HFFc6 (cell line): ENCODE measurements around the gene C19orf12. TPM values are rescaled to one million over a fixed set of nuclear protein-coding genes. Genes with fewer than 3 reads are reported as not detected.

Source experiments
- DNase-seq: peaks from one replicate; pipeline ENCODE4 v3.0.0-alpha.2; 2018
- H3K27ac Mint-ChIP-seq: 2 replicates; pipeline ENCODE4 v1.8.0; 2020; ENCODE audit warnings: mild to moderate bottlenecking, mixed read lengths
- H3K27me3 Mint-ChIP-seq: 2 replicates; pipeline ENCODE4 v1.8.0; 2021; ENCODE audit warnings: mild to moderate bottlenecking, moderate library complexity, mixed read lengths; ENCODE audit not compliant: insufficient read depth
- H3K36me3 Mint-ChIP-seq: 2 replicates; pipeline ENCODE4 v1.8.0; 2021; ENCODE audit warnings: low read depth, mixed read lengths
- H3K4me1 Mint-ChIP-seq: 2 replicates; pipeline ENCODE4 v1.8.0; 2020; ENCODE audit warnings: low read depth, mixed read lengths
- H3K4me3 Mint-ChIP-seq: 2 replicates; pipeline ENCODE4 v1.8.0; 2020; ENCODE audit warnings: mild to moderate bottlenecking, moderate library complexity, mixed read lengths
- H3K9me3 Mint-ChIP-seq: 2 replicates; pipeline ENCODE4 v1.8.0; 2020; ENCODE audit warnings: mild to moderate bottlenecking, mixed read lengths
- CTCF ChIP-seq: fragments of 200-600 bp; sonication (generic); IDR thresholded peaks from 2 replicates; pipeline ENCODE4 v1.5.0; 2021; ENCODE audit warnings: antibody characterized with exemption, mild to moderate bottlenecking
- total RNA-seq, 6 experiments: library from RNA; stranded (reverse); fragmentation: NEBNext Ultra II Directional; extraction: Animal tissue kit (Norgen Biotek cat#: 25700); gene quantifications; 2 replicates in 1 of 6; 3 replicates in 5 of 6; pipeline ENCODE4 v1.2.3, GENCODE V29; 2021

C19orf12 gene
- total RNA-seq, 6 experiments from 2014 or later: 23.3 to 32.7 (median 24.7) TPM

- no peak for TF ChIP-seq CTCF
- Mint-ChIP-seq H3K4me3 (no peak overlapping the region), H3K36me3 (no peaks in the 10 kb centered on the region)
Measured at GRCh38 chr19:29759359-29759758, 44.3 kb upstream of the C19orf12 start.

DNA sequence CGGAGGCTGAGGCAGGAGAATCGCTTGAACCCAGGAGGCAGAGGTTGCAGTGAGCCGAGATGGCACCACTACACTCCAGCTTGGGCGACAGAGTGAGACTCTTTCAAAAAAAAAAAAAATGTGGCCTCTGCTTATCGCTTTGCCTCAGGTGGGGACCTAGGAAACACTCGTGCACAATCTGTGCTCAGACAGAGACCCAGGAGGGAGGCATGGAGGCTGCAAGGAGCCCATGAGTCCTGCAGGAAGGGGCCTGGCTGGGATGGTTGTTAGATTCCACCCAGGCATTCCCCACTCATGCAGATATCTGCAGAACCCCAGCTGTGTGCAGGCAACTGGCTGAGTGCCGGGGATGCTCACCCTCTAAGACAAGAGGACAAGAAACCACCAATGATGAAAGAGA lies 43.8 kb upstream of the C19orf12 start:
- Mint-ChIP-seq H3K9me3 (no peaks in the 10 kb centered on the region), H3K4me3 (no peak overlapping the region), H3K36me3 (no peaks in the 10 kb centered on the region), H3K27me3 (peaks cover 26% of the 10 kb centered on the region), H3K27ac (no peak overlapping the region), H3K4me1 (no peaks in the 10 kb centered on the region)
- no peak for DNase-seq
- no peak for TF ChIP-seq CTCF

More at GRCh38 chr19:29759359-29759758, 44.3 kb upstream of the C19orf12 start:
- Mint-ChIP-seq H3K4me1 (no peaks in the 10 kb centered on the region), H3K27me3 (peaks cover 29% of the 10 kb centered on the region), H3K9me3 (no peaks in the 10 kb centered on the region), H3K27ac (no peak overlapping the region)
- DNase-seq: no peak

DNA sequence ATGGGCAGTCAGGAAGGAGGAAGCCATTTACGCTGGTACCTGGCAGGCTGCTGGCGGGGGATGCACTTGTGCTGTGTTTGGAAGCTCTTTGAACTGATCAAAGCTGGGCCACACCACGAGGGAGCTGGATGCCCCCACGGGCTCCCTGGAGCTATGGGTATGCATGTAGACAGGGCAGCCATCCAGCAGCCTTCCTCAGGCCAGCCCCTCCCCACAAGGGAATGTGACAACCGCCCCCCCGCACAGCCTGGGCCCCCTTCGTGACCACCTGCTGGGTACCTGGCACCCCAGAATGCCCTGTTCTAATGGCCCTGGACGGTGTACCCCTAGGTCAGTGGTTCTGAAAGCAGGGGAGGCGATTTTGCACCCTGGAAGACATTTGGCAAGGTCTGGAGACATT lies 42.5 kb upstream of the C19orf12 start:
- peaks cover 19% of the 10 kb centered on the region for H3K27me3 Mint-ChIP-seq
- H3K36me3 Mint-ChIP-seq: no peaks in the 10 kb centered on the region
- H3K9me3 Mint-ChIP-seq: no peaks in the 10 kb centered on the region
- no peak overlapping the region for H3K4me3 Mint-ChIP-seq
- no peak overlapping the region for H3K27ac Mint-ChIP-seq
- H3K4me1 Mint-ChIP-seq: no peaks in the 10 kb centered on the region
- no peak for TF ChIP-seq CTCF
- DNase-seq: no peak

DNA sequence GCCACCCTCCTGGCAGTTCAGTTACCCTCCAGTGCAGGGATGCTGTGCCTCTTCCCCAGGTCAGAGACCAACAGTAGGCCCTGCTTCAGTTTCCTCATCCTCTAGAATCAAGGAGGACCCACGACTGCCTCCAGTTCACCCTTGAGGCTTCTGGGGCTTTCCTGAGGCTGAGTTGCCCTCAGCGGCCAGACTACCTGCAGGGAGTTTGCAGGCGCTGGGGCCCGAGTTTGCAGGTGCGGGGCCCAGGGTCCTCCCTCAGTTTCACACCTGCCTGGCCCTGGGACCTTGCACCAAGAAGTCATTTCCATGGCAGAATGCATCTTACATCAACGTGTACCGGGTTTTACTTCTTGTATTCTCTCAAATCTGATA lies 38.9 kb upstream of the C19orf12 start:
- Mint-ChIP-seq H3K4me3 (no peak overlapping the region), H3K27me3 (peaks cover 28% of the 10 kb centered on the region), H3K4me1 (no peaks in the 10 kb centered on the region), H3K36me3 (no peaks in the 10 kb centered on the region), H3K9me3 (no peaks in the 10 kb centered on the region), H3K27ac (no peak overlapping the region)
- no peak for TF ChIP-seq CTCF
- no peak for DNase-seq

GRCh38 chr19:29753190-29753933 lies 38.3 kb upstream of the C19orf12 start:
- Mint-ChIP-seq H3K4me3 (no peak overlapping the region), H3K4me1 (no peaks in the 10 kb centered on the region), H3K9me3 (no peaks in the 10 kb centered on the region), H3K27me3 (peaks cover 28% of the 10 kb centered on the region), H3K36me3 (no peaks in the 10 kb centered on the region), H3K27ac (no peak overlapping the region)
- DNase-seq: no peak
- no peak for TF ChIP-seq CTCF
